Ovary (tissue), 3 donors: Measurements from ENCODE around the gene SREBF2.

Experiments used
- CTCF ChIP-seq, 3 donors: fragments of 450-650 bp in 2 of 3; fragments of 200-600 bp in 1 of 3; IDR thresholded peaks; one replicate each; pipeline versions ENCODE4 v1.5.1 to v1.8.0; 2016 to 2022; ENCODE audit warnings: antibody characterized with exemption in 3 of 3, mild to moderate bottlenecking in 1 of 3
- POLR2A ChIP-seq: fragments of 450-650 bp; IDR thresholded peaks from one replicate; pipeline ENCODE4 v1.6.1; 2017; ENCODE audit warnings: antibody characterized with exemption, mild to moderate bottlenecking, moderate library complexity
- donor health status: DM: no; HTN: no; CAD: no.

GRCh38 chr22:41906822-41907221, 73.9 kb downstream of the SREBF2 start:
- no peak for TF ChIP-seq CTCF (IDR thresholded peaks at IDR 0.05)
- TF ChIP-seq POLR2A = no peak
